Sigmoid colon (tissue), 4 donors: Measurements from ENCODE around the gene WNT1.

Experiments used
- EP300 ChIP-seq, 4 donors: sonication (generic); formaldehyde crosslinking; IDR thresholded peaks; one replicate each; pipeline ENCODE4 v1.6.1; 2017; ENCODE audit warnings: antibody characterized with exemption in 4 of 4
- POLR2A ChIP-seq, 2 donors: fragments of 450-650 bp; IDR thresholded peaks; one replicate each; pipeline ENCODE4 v1.6.1; 2016; ENCODE audit warnings: antibody characterized with exemption in 2 of 2, mild to moderate bottlenecking in 2 of 2, moderate library complexity in 2 of 2
- TF ChIP-seq, protein P1 (sequence below), 4 experiments: fragments of 450-650 bp in 3 of 4; fragments of 200-600 bp in 1 of 4; IDR thresholded peaks; one replicate each; pipeline ENCODE4 v1.5.1; 2016 to 2019; ENCODE audit warnings: antibody characterized with exemption in 4 of 4, mild to moderate bottlenecking in 3 of 4, moderate library complexity in 2 of 4

GRCh38 chr12:48930475-48930874 is 47.6 kb upstream of the WNT1 start:
- TF ChIP-seq EP300 (IDR thresholded peaks at IDR 0.05) (no peak), POLR2A (IDR thresholded peaks at IDR 0.05) (no peak)
- TF ChIP-seq, protein P1, sequence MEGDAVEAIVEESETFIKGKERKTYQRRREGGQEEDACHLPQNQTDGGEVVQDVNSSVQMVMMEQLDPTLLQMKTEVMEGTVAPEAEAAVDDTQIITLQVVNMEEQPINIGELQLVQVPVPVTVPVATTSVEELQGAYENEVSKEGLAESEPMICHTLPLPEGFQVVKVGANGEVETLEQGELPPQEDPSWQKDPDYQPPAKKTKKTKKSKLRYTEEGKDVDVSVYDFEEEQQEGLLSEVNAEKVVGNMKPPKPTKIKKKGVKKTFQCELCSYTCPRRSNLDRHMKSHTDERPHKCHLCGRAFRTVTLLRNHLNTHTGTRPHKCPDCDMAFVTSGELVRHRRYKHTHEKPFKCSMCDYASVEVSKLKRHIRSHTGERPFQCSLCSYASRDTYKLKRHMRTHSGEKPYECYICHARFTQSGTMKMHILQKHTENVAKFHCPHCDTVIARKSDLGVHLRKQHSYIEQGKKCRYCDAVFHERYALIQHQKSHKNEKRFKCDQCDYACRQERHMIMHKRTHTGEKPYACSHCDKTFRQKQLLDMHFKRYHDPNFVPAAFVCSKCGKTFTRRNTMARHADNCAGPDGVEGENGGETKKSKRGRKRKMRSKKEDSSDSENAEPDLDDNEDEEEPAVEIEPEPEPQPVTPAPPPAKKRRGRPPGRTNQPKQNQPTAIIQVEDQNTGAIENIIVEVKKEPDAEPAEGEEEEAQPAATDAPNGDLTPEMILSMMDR (IDR thresholded peaks at IDR 0.05) = no peak
